Heart left ventricle (tissue), 13 donors: Measurements from ENCODE around the gene CST7.

Source experiments
- POLR2A ChIP-seq, 2 donors: fragments of 450-650 bp; IDR thresholded peaks; one replicate each; pipeline ENCODE4 v1.6.1; 2017; ENCODE audit warnings: antibody characterized with exemption in 2 of 2, mild to moderate bottlenecking in 2 of 2, moderate library complexity in 2 of 2
- TF ChIP-seq, protein P1 (sequence below), 12 donors: fragments of 200-600 bp; sonication (generic) in 4 of 12; IDR thresholded peaks; one replicate each; pipeline versions ENCODE4 v1.5.0 to v1.8.0; 2018 to 2022; ENCODE audit warnings: antibody characterized with exemption in 12 of 12, mild to moderate bottlenecking in 5 of 12
- donor health status: ischemic (EF 13 %, LVEDD 7.1; RV severe dilation, severe dysfunction).
- donor health status: DM: no; HTN: yes; CAD: no.
- donor health status: DM: no; HTN: no; CAD: no.
- donor health status: ischemic (EF 25% LVEDD 6.9; RV normal size, moderate dysfunction).
- donor health status: ischemic (EF 25% LVEDD 5.7; RV mildly dilated, moderate dysfunction).
- donor health status: ischemic (EF 35%, LVEDD 5.7; RV mildly dilated, moderate dysfunction).
- donor health status: nonischemic (EF 11% LVEDD 7.7; RV severe dilation, severe dysfunction).
- donor health status: DM: yes; HTN: yes; CAD: no.
- donor health status: PGD.
- donor health status: ischemic (EF 29% LVEDD 5.4; RV normal size, mild dysfunction).
- donor health status: nonischemic (EF 23%, LVEDD 6.1; RV moderate dilation, normal function).

GRCh38 chr20:24994470-24995368 is 45.6 kb downstream of the CST7 start:
- no peak for TF ChIP-seq POLR2A (IDR thresholded peaks at IDR 0.05)
- TF ChIP-seq, protein P1, sequence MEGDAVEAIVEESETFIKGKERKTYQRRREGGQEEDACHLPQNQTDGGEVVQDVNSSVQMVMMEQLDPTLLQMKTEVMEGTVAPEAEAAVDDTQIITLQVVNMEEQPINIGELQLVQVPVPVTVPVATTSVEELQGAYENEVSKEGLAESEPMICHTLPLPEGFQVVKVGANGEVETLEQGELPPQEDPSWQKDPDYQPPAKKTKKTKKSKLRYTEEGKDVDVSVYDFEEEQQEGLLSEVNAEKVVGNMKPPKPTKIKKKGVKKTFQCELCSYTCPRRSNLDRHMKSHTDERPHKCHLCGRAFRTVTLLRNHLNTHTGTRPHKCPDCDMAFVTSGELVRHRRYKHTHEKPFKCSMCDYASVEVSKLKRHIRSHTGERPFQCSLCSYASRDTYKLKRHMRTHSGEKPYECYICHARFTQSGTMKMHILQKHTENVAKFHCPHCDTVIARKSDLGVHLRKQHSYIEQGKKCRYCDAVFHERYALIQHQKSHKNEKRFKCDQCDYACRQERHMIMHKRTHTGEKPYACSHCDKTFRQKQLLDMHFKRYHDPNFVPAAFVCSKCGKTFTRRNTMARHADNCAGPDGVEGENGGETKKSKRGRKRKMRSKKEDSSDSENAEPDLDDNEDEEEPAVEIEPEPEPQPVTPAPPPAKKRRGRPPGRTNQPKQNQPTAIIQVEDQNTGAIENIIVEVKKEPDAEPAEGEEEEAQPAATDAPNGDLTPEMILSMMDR (IDR thresholded peaks at IDR 0.05) = peak; percentile 90 to 98 (median 94)
